ENCODE measurements around the gene P2RY1.
A peak's percentile ranks its signal among the peaks of the same experiment; 100 is the strongest.
"Not testable (repeated sequence)": the region's sequence is repeated elsewhere in the genome, so short reads cannot be mapped to it uniquely, and the experiment has no call there.

The P2RY1 gene

GRCh38 chr3:152828075-152828840 is 6.7 kb upstream of the P2RY1 start:
- no peak overlapping the region for H3K27ac Mint-ChIP-seq
- CTCF ChIA-PET: no interaction called here
- H3K4me3 Mint-ChIP-seq: no peak overlapping the region
- DNase-seq: no peak
- peaks cover 5% of the 10 kb centered on the region for H3K27me3 Mint-ChIP-seq
- no peaks in the 10 kb centered on the region for H3K9me3 Mint-ChIP-seq
- H3K4me1 Mint-ChIP-seq: no peaks in the 10 kb centered on the region
- no peaks in the 10 kb centered on the region for H3K36me3 Mint-ChIP-seq

DNA sequence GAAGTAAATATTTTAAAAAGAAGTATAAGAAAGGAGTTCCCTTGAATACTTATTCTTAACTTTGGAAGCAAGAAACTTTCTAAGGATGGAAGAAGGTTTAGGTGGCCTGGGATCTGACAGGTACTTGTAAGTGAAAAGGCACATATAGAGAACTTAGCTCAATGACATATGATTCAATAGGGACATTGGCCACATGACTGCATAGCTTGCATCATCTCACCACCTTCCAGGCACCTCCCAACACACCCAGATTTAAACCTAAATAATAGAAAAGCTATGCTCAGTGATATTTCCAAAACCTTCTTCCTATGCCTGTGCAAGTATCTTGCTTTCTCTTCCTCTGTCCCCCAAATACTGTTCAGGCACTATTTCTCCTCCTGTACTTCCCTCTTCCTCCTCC is 4.7 kb upstream of the P2RY1 start:
- no peak overlapping the region for H3K4me3 Mint-ChIP-seq
- no peaks in the 10 kb centered on the region for H3K36me3 Mint-ChIP-seq
- CTCF ChIA-PET: no interaction called here
- H3K9me3 Mint-ChIP-seq: no peaks in the 10 kb centered on the region
- peaks cover 6% of the 10 kb centered on the region for H3K4me1 Mint-ChIP-seq
- H3K27me3 Mint-ChIP-seq: peaks cover 19% of the 10 kb centered on the region
- H3K27ac Mint-ChIP-seq: no peak overlapping the region
- no peak for DNase-seq

GRCh38 chr3:152832046-152832445 is 2.9 kb upstream of the P2RY1 start:
- Mint-ChIP-seq H3K4me1 (peaks cover 17% of the 10 kb centered on the region), H3K4me3 (no peak overlapping the region), H3K27me3 (peaks cover 37% of the 10 kb centered on the region), H3K27ac (no peak overlapping the region), H3K9me3 (no peaks in the 10 kb centered on the region), H3K36me3 (no peaks in the 10 kb centered on the region)
- CTCF ChIA-PET: interaction anchor here (1.0 kb wide), 1 partner anchor 9 kb away, joined by 3 read pairs; no protein-coding TSS in a partner anchor
- no peak for DNase-seq

- CTCF ChIA-PET: no interaction called here
- H3K4me3 Mint-ChIP-seq: no peak overlapping the region
- peaks cover 39% of the 10 kb centered on the region for H3K27me3 Mint-ChIP-seq
- H3K36me3 Mint-ChIP-seq: no peaks in the 10 kb centered on the region
- H3K27ac Mint-ChIP-seq: no peak overlapping the region
- H3K9me3 Mint-ChIP-seq: no peaks in the 10 kb centered on the region
- no peak for DNase-seq
- peaks cover 17% of the 10 kb centered on the region for H3K4me1 Mint-ChIP-seq
Measured at GRCh38 chr3:152833089-152833488, 1.8 kb upstream of the P2RY1 start.

GRCh38 chr3:152834191-152834775 is 648 bp upstream of the P2RY1 start:
- H3K27me3 Mint-ChIP-seq: peaks cover 39% of the 10 kb centered on the region
- DNase-seq: no peak
- peaks cover 17% of the 10 kb centered on the region for H3K4me1 Mint-ChIP-seq
- no peaks in the 10 kb centered on the region for H3K36me3 Mint-ChIP-seq
- CTCF ChIA-PET: interaction anchor here (1.0 kb wide), 1 partner anchor 120 kb away, joined by 3 read pairs; no protein-coding TSS in a partner anchor
- peak overlapping the region; percentile 80 for H3K4me3 Mint-ChIP-seq
- no peaks in the 10 kb centered on the region for H3K9me3 Mint-ChIP-seq
- peak overlapping the region; percentile 80 for H3K27ac Mint-ChIP-seq

DNA sequence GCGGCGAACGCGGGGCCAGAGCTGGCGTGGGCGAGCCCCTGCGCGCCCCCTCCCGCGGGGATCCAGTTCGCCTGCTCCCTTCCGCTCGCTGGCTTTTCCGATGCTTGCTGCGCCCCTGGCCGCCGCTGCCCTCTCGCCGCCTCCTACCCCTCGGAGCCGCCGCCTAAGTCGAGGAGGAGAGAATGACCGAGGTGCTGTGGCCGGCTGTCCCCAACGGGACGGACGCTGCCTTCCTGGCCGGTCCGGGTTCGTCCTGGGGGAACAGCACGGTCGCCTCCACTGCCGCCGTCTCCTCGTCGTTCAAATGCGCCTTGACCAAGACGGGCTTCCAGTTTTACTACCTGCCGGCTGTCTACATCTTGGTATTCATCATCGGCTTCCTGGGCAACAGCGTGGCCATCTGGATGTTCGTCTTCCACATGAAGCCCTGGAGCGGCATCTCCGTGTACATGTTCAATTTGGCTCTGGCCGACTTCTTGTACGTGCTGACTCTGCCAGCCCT is 721 bp downstream of the P2RY1 start:
- H3K9me3 Mint-ChIP-seq: no peaks in the 10 kb centered on the region
- peaks cover 36% of the 10 kb centered on the region for H3K27me3 Mint-ChIP-seq
- peaks cover 17% of the 10 kb centered on the region for H3K4me1 Mint-ChIP-seq
- H3K4me3 Mint-ChIP-seq: peak overlapping the region; percentile 67
- H3K36me3 Mint-ChIP-seq: no peaks in the 10 kb centered on the region
- CTCF ChIA-PET: interaction anchor here (1.0 kb wide), 1 partner anchor 122 kb away, joined by 3 read pairs; no protein-coding TSS in a partner anchor
- no peak for DNase-seq
- peak overlapping the region; percentile 19 for H3K27ac Mint-ChIP-seq

- Mint-ChIP-seq H3K9me3 (no peaks in the 10 kb centered on the region), H3K27ac (peak overlapping the region; percentile 19), H3K4me1 (peaks cover 17% of the 10 kb centered on the region), H3K36me3 (no peaks in the 10 kb centered on the region), H3K27me3 (peaks cover 34% of the 10 kb centered on the region), H3K4me3 (peak overlapping the region; percentile 67)
- DNase-seq: no peak
- CTCF ChIA-PET: no interaction called here
Measured at GRCh38 chr3:152836269-152836668, 1.3 kb downstream of the P2RY1 start.

GRCh38 chr3:152839511-152839910 is 4.6 kb downstream of the P2RY1 start:
- no peak for DNase-seq
- Mint-ChIP-seq H3K27ac (no peak overlapping the region), H3K27me3 (peaks cover 31% of the 10 kb centered on the region), H3K36me3 (no peaks in the 10 kb centered on the region), H3K4me1 (peaks cover 16% of the 10 kb centered on the region), H3K9me3 (no peaks in the 10 kb centered on the region), H3K4me3 (no peak overlapping the region)
- CTCF ChIA-PET: no interaction called here

GRCh38 chr3:152841131-152841530 is 6.2 kb downstream of the P2RY1 start:
- no peak for DNase-seq
- no peak overlapping the region for H3K4me3 Mint-ChIP-seq
- H3K4me1 Mint-ChIP-seq: peaks cover 4% of the 10 kb centered on the region
- H3K27ac Mint-ChIP-seq: no peak overlapping the region
- H3K36me3 Mint-ChIP-seq: no peaks in the 10 kb centered on the region
- no peaks in the 10 kb centered on the region for H3K9me3 Mint-ChIP-seq
- CTCF ChIA-PET: no interaction called here
- peaks cover 15% of the 10 kb centered on the region for H3K27me3 Mint-ChIP-seq

GRCh38 chr3:152842413-152842812 is 7.5 kb downstream of the P2RY1 start:
- no peak for DNase-seq
- Mint-ChIP-seq H3K4me1 (no peaks in the 10 kb centered on the region), H3K4me3 (no peak overlapping the region), H3K9me3 (no peaks in the 10 kb centered on the region), H3K27ac (no peak overlapping the region), H3K27me3 (peaks cover 4% of the 10 kb centered on the region), H3K36me3 (no peaks in the 10 kb centered on the region)
- CTCF ChIA-PET: no interaction called here

DNA sequence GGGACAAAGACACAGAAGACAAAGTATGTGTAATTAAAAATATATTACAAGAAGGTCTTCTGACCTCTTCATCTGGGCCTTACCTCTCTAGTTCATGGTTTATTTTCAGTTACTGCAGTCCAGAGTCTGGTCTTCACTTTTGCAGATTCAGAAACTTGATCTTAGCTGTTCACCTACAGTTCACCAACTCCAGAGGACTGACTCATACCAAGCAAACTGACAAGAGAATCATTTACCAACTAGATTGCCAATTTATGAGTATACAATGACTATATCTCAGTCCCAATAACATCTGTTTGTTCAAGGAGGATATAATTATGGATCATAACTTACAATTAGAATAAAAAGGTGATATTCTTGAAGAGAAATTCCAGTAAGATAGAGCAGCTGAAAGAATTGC is 9.0 kb downstream of the P2RY1 start:
- Mint-ChIP-seq H3K36me3 (no peaks in the 10 kb centered on the region), H3K27me3 (peaks cover 4% of the 10 kb centered on the region), H3K4me3 (no peak overlapping the region), H3K4me1 (no peaks in the 10 kb centered on the region), H3K27ac (no peak overlapping the region), H3K9me3 (no peaks in the 10 kb centered on the region)
- CTCF ChIA-PET: no interaction called here
- DNase-seq: no peak

DNA sequence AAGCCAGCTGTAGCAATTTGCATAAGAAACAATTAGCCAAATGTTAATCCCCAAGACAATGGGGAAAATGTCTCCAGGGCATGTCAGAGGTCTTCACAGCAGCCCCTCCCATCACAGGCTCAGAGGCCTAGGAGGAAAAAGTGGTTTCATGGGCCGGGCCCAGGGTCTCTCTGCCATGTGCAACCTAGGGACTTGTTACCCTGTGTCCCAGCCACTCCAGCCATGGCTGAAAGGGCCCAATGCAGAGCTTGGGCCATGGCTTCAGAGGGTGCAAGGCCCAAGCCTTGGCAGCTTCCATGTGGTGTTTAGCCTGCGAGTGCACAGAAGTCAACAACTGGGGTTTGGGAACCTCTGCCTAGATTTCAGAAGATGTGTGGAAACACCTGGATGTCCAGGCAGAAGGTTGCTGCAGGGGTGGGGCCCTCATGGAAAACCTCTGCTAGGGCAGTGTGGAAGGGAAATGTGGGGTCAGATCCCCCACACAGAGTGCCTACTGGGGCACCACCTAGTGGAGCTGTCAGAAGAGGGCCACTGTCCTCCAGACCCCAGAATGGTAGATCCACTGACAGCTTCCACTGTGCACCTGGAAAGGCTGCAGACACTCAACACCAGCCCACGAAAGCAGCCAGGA is 11.8 kb downstream of the P2RY1 start:
- H3K9me3 Mint-ChIP-seq, H3K36me3 Mint-ChIP-seq, H3K27ac Mint-ChIP-seq, H3K27me3 Mint-ChIP-seq, H3K4me3 Mint-ChIP-seq, H3K4me1 Mint-ChIP-seq, DNase-seq, CTCF ChIA-PET: not testable (repeated sequence)

GRCh38 chr3:152847599-152847998 is 12.7 kb downstream of the P2RY1 start:
- H3K4me3 Mint-ChIP-seq, H3K27ac Mint-ChIP-seq, H3K4me1 Mint-ChIP-seq, H3K36me3 Mint-ChIP-seq, CTCF ChIA-PET, H3K9me3 Mint-ChIP-seq, DNase-seq, H3K27me3 Mint-ChIP-seq: not testable (repeated sequence)

- Mint-ChIP-seq H3K9me3 (no peaks in the 10 kb centered on the region), H3K27ac (no peak overlapping the region)
- CTCF ChIA-PET: no interaction called here
Measured at GRCh38 chr3:152849996-152850578, 15.2 kb downstream of the P2RY1 start.

More at GRCh38 chr3:152849996-152850578, 15.2 kb downstream of the P2RY1 start:
- no peaks in the 10 kb centered on the region for H3K36me3 Mint-ChIP-seq
- no peak overlapping the region for H3K4me3 Mint-ChIP-seq
- no peak for DNase-seq
- no peaks in the 10 kb centered on the region for H3K4me1 Mint-ChIP-seq
- no peaks in the 10 kb centered on the region for H3K27me3 Mint-ChIP-seq

Data from activated naive CD4-positive, alpha-beta T cell treated with anti-CD3 and anti-CD28 coated beads, Interleukin-2, amount 10 ng/mL, durations not matched to agents 7 days and 5 days (primary cell).